ENCODE results near the gene UBE2O.

The UBE2O gene

DNA sequence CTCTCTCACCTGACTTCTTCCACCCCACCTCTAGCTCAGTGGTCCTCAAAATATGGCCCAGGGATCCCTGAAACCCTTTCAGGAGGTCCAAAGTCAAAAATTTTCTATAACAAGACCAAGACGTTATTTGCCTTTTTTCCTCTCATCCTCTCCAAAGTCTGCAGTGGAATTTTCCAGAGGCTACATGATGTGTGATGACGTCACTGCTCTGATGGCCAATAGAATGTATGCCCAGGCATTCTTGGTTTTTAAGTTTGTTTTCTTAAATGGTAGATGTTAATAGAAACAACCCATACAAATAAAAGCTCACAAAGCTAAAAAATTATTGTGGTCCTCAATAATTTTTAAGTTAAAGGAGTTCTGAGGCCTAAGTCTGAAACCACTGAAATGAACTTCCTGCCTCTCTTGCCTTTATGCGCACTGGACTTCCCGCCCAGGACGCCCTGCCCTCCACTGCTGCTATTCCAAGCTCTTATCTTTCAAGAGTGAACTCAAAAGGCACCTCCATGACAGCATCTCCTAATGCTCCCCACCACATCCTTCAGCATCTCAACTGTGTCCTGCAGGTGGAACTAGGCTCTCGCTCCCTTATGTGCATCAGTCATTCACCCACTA lies 13.5 kb downstream of the UBE2O start:
- DNase-seq (ENCODE audit: low read depth in 2 of 2), result no peak

DNA sequence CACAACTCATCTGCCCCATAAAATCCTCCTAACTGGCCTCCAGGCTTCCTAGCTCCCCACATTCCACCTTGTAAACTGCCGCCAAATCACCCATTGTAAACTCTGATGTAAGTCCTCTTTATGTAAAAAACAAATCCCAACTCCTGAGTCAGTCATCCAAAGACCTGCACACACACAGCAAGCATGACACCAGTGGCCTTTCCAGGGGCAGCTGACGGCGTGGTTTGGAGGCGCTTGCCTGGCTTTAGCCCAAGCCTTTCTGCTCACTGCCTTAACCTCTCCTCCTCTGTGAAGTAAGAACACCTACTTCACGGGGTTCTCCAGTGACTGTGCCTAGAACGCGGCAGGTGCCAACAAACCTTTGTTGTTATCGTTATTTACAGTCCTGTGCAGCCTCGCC lies 14.0 kb downstream of the UBE2O start:
- no peak for DNase-seq (ENCODE audit: low read depth in 2 of 2)

DNA sequence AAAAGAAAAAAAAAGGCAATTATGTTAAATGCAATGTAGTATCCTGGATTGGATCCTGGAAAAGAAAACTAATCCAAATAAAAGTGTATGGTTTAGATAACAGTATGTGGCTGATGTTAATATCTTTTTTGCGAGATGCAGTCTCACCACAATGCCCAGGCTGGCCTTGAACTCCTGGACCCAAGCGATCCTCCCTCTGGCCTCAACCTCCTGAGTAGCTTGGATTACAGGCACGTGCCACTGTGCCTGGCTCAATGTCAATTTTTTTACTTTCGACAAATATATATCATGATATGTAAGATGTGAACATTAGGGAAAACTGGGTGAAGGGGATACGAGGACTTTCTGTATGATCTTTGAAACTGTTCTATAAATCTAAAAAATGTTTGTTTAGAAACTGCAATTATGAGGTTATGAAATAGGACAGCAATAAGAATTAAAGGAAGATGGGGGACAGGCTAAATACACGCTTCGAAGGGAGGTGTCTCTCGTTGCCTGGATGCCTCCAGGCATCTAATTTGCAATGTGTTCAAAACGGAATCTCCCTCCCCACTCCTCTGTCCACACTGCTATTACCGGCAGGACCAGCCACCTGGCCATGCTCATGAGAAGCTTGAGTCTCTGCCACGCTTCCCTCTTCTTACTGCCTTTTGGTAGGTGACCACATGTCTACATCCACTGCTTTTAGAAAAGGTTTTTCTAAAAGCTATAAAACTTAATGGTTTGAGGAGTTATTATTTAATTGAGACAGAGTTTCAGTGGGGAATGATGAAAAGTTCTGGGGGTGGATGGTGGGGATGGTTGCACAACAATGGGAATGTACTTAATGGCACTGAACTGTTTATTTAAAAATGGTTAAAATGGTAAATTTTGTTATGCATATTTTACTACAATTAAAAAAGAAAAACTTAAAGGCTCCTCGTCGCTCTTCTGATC lies 15.2 kb downstream of the UBE2O start:
- no peak for DNase-seq (ENCODE audit: low read depth in 2 of 2)

DNA sequence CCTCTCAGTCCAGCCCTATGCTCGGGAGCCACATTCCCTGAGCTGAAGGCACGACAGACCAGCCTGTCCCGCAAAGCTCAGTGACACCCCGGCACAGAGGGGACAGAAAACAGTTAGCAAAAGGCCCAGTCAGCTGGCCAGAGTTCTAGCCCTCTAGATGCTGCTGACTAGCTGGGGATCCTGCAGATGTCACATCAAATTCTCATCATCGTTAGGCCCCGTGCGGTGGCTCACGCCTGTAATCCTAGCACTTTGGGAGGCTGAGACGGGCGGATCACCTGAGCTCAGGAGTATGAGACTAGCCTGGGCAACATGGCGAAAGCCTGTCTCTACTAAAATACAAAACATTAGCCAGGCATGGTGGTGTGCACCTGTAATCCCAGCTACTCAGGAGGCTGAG lies 17.2 kb downstream of the UBE2O start:
- no peak for DNase-seq (ENCODE audit: low read depth in 2 of 2)

DNA sequence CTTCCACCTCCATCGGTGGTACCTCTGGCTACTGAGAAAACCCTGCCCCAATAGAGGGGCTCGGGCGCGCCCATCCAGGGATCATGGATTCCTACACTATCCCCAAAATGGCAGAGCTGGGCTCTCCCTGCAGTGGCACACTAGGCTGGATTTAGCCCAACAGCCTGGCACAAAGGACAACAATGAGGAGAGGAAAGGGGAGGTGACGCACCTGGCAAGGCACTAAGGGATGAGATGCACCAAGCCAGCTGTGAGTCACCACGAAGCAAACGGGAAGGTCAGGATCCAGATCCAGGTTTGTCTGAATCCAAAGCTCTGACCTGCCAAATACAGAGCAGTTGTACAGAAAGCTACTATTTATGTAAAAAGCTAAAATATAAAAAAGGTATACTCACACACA lies 18.1 kb downstream of the UBE2O start:
- no peak for DNase-seq (ENCODE audit: low read depth in 2 of 2)

DNA sequence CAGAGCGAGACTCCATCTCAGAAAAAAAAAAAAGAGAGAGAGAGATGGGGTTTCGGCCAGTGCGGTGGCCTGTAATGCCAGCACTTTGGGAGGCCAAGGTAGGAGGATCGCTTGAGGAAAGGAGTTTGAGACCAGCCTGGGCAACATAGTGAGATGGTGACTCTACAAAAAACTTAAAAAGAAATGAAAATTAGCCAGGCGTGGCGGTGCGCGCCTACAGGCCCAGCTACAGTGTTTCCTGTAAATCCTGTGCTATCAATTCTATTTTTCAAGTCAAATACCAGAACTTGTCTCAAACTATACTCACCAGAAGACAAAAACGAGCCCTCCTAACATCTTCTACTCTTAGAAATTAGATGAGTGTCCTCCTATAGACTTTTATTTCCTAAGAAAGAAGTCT lies 19.3 kb downstream of the UBE2O start:
- no peak for DNase-seq (ENCODE audit: low read depth in 2 of 2)

DNA sequence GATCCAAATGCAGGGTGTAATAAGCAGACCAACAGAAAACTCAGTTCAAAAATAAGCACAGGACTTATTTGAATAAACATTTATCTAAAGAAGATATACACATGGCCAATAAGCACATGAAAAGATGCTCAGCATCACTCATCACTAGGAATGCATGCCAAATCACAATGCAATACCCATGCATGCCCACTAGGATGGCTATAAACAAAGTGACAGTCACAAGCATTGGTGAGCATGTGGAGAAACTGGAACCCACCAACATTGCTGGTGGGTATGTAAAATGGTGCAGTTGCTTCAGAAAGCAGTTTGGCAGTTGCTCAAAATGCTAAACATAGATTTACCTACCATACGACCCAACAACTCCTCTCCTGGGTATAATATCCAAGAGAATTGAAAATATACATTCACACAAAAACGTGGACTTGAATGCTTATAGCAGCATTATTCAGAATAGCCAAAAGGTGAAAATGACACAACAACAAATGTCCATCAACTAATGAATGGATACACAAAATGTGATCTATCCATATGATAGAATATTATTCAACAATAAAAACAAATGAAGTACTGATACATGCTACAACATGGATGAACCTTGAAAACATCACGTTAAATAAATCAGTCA lies 20.1 kb downstream of the UBE2O start:
- no peak for DNase-seq (ENCODE audit: low read depth in 2 of 2)

DNA sequence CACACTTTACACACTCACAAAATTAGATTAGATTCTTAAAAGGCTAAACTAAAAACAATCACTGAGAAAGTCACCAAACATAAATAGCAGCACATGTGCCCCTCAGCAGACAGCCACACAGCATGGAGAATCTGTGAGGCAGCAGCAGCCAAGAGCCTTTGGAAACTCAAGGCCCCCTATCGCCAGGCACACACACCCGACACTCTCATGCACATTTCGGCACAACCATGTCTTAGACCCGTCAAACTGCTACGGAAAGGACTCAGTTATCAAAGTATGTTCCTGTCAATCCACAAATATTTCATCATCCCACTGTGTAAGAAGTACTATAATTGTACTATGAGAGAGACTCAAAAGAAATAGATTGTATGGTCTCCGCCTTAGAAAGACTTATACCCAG lies 20.9 kb downstream of the UBE2O start:
- no peak for DNase-seq (ENCODE audit: low read depth in 2 of 2)

DNA sequence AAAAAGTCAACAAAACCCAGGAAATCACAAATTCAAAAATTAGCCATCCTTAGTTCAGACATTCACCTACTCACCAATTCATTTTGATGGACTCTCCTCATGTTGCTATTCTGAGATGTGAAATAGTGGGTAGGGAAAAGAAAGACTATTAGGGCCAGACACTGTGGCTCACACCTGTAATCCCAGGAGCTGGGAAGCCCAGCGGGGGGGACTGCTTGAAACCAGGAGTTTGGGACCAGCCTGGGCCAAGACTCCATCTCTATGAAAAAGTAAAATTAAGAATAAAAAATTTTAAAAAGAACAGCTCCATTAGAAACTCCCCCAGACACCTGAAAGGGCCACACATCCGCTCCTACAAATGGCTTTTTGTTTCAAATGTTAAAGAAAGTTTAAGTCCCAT lies 21.4 kb downstream of the UBE2O start:
- no peak for DNase-seq (ENCODE audit: low read depth in 2 of 2)

DNA sequence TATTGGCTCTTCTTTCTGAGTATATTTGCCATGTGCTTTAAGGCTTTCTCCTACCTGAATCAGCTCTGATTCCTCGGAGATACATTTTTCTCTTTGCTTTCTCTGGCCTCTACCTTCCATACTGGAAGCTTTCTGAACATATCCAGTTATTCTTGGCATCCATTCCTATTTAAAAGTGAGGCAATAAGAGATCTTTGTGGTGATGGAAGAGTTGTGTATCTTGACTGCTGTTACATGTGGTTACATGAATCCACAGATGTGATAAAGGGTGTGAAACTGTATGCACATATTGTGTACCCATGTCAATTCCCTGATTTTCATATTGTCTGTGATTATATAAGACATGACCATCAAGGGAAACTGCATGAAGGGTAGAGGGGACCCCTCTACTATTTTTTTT lies 24.4 kb downstream of the UBE2O start:
- no peak for DNase-seq (ENCODE audit: low read depth in 2 of 2)

DNA sequence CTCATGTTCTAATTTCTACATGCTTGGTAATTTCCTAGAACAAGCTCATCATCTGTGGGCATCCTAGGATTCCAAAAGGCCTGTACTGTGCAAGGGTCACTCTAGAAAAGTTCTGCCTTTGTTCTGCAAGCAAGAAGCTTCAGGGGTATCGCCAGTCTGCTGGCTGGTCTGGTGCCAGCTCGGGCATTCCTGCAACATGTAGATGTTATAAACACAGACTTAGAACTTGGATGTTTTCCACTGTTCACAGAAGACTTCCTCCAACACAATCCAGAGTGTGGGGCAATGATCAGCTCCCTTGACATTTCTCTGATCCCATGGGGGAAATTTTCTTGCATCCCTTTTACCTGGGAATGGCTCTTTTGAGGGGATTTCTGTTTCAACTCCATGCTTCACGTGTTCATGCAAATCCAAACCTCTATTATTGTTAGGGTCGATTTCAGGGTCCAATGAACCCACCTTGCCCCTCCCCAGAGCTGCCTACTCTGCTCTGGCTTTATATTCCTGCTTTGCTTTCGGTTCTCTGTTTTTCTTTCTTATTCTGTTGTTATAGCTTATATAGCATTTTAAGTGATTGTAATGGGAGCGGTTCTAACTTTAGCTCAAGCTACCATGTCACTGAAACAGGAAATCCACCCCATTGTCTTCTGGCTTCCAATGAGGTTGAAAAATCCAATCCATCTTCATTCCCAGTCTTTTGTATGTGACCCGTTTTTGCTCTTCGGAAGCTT lies 25.3 kb downstream of the UBE2O start:
- DNase-seq (ENCODE audit: low read depth in 2 of 2), result no peak

DNA sequence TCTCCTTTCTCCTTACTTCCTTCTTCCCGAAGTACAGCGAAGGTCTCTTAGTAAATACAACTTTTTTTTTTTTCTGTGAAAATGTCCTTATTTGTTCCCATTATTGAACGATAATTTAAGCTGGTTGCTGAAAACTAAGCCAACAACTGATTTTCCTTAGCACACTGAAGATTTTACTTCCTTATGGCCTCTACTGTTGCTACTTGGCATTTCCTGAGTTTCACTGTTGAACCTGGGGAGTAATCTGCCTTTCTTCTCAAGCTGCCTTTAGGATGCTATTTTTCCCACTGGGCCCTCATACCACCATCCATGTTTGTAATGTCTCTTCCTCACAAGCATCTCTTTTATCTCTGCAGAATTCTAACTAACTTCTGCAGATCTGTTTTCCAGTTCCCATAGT lies 26.1 kb downstream of the UBE2O start:
- no peak for DNase-seq (ENCODE audit: low read depth in 2 of 2)

DNA sequence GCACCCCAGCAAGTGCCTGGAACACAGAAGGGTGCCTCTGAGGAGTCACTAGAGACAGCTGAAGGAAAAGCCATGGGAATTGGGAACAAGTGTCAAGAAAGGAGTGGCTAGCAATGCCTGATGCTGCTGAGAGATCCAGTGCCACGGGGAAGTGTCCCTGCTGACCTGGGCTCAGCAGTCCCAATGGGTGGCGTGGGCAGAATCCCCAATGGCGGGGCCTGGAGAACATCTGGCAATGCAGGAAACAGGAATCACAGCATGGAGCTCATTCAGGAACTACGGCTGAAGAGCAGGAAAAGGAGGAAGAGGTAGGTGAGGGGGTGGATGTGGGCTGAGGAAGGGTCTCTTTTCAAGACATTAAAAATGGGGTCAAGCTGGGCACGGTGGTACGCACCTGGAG lies 30.1 kb downstream of the UBE2O start:
- no peak for DNase-seq (ENCODE audit: low read depth in 2 of 2)

DNA sequence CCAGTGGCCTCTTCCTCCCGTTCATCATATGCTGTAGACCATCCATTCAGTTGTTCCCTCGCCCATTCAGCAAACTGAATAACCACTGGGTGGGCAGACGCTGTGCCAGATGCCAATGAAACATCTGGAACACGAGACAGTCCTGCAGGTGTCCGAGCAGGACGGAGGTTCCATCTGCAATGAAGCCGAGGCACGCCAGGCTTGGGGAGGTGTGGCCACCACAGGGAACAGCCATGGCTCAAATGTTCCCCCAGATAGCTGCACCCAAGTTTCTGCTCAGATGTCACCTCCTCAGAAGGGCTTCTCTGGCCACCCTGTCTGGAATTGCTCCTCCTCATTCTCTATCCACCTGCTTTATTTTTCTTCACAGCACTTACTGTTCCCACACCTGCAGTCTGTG lies 30.5 kb downstream of the UBE2O start:
- no peak for DNase-seq (ENCODE audit: low read depth in 2 of 2)

DNA sequence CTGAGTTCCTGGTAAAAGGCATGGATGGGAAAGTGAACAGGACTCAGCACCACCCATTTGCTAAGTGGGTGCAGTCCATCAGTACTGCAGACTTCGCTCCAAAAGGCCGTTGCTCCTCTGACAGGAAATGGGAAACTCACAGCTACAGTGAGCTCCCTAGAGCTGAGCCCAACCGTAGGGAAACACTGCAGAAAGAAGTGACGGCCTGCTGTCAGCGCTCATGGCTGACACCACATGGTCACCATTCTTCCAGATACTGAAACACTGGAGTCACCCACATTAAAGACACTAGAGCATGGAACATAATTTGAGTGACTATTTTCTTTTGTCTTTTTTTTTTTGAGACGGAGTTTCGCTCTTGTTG lies 31.9 kb downstream of the UBE2O start:
- no peak for DNase-seq (ENCODE audit: low read depth in 2 of 2)

DNA sequence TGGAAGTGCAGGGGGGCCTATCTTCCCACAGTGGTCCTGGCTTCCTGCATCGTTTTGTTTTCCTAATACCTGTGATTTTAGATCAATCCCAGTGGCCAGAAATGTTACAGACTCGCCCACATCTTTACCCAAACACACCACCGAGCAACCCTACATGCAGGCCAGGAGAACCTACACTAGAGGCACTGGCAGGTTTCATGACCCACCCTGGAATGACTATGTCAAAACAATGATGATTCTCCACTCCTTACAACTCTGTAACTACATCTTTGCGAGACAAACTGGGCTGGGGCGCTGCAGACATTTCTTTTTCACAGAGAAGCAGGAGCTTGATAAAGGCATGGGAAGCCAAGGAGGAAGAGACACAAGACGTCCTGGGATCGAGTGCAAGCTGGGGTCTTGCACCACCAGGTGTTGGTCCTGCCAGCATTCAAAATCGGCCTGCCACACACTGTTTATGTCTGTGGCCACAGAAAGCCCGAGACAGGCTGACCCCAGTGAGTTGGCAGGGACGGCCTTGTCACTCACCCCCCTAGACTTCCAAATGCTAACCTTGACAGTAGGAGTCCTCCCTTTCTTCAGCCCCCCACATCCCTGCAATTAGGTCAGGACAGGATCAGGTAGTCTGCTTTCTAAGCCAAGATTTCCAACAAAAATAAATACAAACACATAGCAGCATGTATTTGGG lies 32.5 kb downstream of the UBE2O start:
- no peak for DNase-seq (ENCODE audit: low read depth in 2 of 2)

DNA sequence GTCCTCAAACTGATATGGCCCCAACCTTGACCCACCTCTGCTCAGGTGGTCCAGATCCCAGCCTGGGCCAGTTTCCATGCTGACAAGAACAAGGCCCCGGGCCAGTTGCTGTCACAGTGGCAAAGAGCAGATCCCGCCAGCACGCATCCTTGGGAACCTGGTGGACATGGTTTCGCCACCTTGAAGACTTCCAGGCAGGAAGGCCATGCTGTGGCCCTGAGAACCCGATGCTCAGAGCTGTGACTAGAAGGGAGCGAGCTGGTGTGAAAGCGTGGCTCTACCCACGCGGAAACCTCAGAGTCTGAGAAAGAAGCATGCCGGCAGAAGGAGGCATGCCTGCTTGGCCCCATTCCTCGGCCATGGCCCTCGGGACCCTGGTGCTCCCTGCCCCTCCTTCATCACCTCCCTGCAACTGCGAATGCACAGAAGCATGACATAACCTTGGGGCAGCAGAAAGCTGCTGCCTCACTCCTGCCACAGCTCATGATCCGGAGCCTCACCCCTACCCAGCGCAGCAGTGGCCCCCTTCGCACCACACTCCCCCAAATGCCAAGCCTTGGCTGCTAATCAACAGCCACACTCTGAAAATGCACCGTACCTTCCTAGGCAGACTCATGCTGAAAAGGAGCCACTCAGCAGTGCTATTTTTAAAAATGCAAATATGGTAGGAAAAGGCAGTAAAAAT lies 33.2 kb downstream of the UBE2O start:
- DNase-seq (ENCODE audit: low read depth in 2 of 2), result no peak

DNA sequence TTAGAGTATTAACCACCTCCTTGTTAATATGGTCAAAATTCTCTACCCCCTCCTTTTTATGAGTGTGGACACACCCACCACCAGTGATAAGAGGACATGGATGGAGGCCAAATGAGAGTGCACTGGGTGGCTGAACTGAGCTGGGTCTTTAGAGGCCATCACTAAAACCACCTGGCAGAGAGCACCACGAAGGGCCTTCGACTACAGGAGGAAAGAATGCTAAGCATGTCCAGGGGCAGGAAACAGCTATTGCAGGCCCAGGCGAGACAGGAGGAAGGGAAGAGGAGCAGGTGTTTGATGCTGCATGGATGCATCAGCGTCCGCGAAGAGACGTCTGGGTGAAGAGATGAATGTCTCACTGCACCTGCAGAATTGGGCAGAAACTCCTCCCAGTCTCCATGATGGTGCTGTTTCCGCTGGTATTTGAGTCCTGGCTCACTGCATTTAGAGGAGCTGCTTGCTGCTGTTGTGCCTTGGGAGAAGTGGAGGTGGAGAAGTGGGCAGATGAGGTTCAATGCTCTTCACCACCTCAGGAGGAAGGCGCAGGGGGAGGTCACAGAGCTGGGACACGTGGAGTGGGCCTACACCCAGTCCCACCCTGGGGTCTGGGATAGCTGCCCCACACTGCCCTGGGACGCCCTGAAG lies 35.3 kb downstream of the UBE2O start:
- no peak for DNase-seq (ENCODE audit: low read depth in 2 of 2)

DNA sequence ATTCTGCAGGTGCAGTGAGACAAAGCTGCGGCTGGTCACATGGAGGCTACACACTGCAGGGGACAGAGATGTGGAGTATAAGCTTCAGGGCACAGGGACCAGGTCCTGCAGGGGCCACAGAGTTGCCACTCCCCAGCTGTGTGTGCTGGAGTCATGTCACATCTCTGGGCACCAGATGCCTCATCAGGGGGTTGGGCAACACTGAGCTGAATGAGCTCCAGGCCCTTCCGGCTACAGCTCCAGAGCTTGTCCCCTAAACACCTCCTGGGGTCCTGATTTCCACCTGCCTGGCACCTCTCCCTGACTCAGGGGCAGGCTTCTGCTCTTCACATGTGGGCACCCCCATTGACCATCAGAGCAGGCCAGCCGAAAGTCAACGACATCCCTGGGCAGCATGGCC lies 36.1 kb downstream of the UBE2O start:
- DNase-seq (ENCODE audit: low read depth in 2 of 2), result no peak

DNA sequence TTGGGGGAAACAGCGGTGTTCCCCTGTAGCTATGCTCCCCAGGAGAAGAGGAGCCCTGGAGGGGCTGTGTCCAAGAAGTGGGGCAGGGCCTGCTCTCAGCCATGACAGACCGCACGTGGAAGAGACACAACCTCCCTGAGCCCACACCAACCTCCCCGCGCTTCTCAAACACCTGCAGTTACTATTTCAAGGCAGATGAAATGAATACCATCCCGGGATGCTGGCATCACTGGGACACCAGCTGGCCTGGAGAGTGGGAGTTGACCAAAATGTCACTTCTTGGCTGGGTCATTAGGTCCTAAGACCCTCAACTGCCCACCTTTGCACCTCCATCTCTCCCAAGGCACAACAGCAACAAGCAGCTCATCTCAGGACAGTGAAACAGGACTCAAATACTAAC lies 36.5 kb downstream of the UBE2O start:
- no peak for DNase-seq (ENCODE audit: low read depth in 2 of 2)

DNA sequence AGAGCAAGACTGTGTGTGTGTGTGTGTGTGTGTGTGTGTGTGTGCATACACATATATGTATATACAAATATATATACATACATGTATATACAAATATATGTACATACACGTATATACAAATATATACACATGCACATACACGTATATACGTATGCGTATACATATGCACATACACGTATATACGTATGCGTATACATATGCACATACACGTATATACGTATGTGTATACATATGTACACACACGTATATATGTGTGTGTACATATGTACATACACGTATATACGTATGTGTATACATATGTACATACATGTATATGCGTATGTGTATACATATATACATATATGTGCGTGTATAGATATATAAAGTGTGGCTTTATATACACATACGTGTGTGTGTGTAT lies 37.2 kb downstream of the UBE2O start:
- no peak for DNase-seq (ENCODE audit: low read depth in 2 of 2)
